GM21447 (cell line): Measurements from ENCODE around the gene CUL3.
"Not testable (repeated sequence)": the region's sequence is repeated elsewhere in the genome, so short reads cannot be mapped to it uniquely, and the experiment has no call there.

Experiments used
- ATAC-seq: cut with Tn5 transposase; IDR thresholded peaks from one replicate; pipeline ENCODE4 v1.9.1; 2021; ENCODE audit not compliant: unreplicated experiment

The CUL3 gene

GRCh38 chr2:224583033-224583432 is 2.1 kb downstream of the CUL3 start:
- ATAC-seq = not testable (repeated sequence)

GRCh38 chr2:224580248-224580647 is 4.9 kb downstream of the CUL3 start:
- ATAC-seq = no peak

- ATAC-seq = no peak
These were observed 5.8 kb downstream of the CUL3 start for GRCh38 chr2:224579411-224579810.

- ATAC-seq = no peak
These were observed 7.6 kb downstream of the CUL3 start for GRCh38 chr2:224577541-224577940.

GRCh38 chr2:224576088-224576715 is 9.0 kb downstream of the CUL3 start:
- peak; percentile 89 for ATAC-seq

- no peak for ATAC-seq
These were observed 10.6 kb downstream of the CUL3 start for GRCh38 chr2:224574423-224575084.

- ATAC-seq = no peak
These were observed 11.4 kb downstream of the CUL3 start for GRCh38 chr2:224573724-224574123.

GRCh38 chr2:224572338-224572737 is 12.8 kb downstream of the CUL3 start:
- ATAC-seq = no peak

GRCh38 chr2:224570328-224570993 is 14.7 kb downstream of the CUL3 start:
- no peak for ATAC-seq

- ATAC-seq = no peak
These were observed 15.5 kb downstream of the CUL3 start for GRCh38 chr2:224569654-224570053.

- no peak for ATAC-seq
These were observed 19.6 kb downstream of the CUL3 start for GRCh38 chr2:224565452-224566035.

GRCh38 chr2:224563537-224563936 is 21.6 kb downstream of the CUL3 start:
- ATAC-seq = no peak

GRCh38 chr2:224562831-224563230 is 22.3 kb downstream of the CUL3 start:
- no peak for ATAC-seq

GRCh38 chr2:224561234-224562005 is 23.7 kb downstream of the CUL3 start:
- peak; percentile 84 for ATAC-seq

GRCh38 chr2:224560549-224560948 is 24.6 kb downstream of the CUL3 start:
- ATAC-seq = no peak

- no peak for ATAC-seq
These were observed 27.6 kb downstream of the CUL3 start for GRCh38 chr2:224557610-224558009.

- ATAC-seq = no peak
These were observed 28.8 kb downstream of the CUL3 start for GRCh38 chr2:224556381-224556780.

GRCh38 chr2:224555823-224556366 is 29.3 kb downstream of the CUL3 start:
- ATAC-seq = no peak

- no peak for ATAC-seq
These were observed 32.4 kb downstream of the CUL3 start for GRCh38 chr2:224552771-224553170.

- no peak for ATAC-seq
These were observed 33.5 kb downstream of the CUL3 start for GRCh38 chr2:224551693-224552092.

GRCh38 chr2:224546926-224547325 is 38.2 kb downstream of the CUL3 start:
- no peak for ATAC-seq
